ENCODE measurements around the gene MAPK10. TPM values are rescaled to one million over a fixed set of nuclear protein-coding genes. Genes with fewer than 3 reads are reported as not detected.

MAPK10 gene
- total RNA-seq, 1 experiment from 2014 or later, result 0.44 TPM

DNA sequence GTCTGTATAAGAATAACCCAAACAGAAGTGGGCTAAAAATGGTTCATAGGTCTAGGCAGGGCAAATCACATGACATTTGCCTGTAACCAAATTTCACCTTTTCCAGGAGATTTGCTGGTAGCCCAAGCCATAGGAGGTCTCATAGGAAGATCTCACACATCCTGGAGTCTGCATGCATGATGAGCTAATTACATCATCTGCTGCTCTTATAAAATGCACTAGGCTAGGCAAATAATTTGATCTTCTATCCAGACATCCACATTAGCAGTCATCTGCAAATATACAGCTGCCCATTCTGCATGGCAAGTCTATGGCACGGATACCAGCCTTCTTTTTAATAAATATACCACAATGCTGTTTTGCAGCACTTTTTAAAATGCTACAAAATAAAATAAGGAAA, 87.2 kb downstream of the MAPK10 start:
- Histone ChIP-seq H2AFZ (ENCODE audit: low read length) (no peak overlapping the region), H3K36me3 (ENCODE audit: low read depth, low read length) (no peaks in the 10 kb centered on the region), H3K9ac (ENCODE audit: low read length) (no peak overlapping the region), H3K4me1 (ENCODE audit: insufficient read depth, low read length) (no peaks in the 10 kb centered on the region; the same call in 1 of the 2 replicates), H3K4me3 (ENCODE audit: low read length) (no peak overlapping the region), H3K27ac (ENCODE audit: low read length) (no peak overlapping the region), H3K9me2 (replicated peaks; ENCODE audit: low read length) (no peaks in the 10 kb centered on the region), H4K20me1 (ENCODE audit: low read length) (no peaks in the 10 kb centered on the region), H3K79me2 (ENCODE audit: low read length) (no peaks in the 10 kb centered on the region), H3K4me2 (ENCODE audit: low read length) (no peak overlapping the region), H3K27me3 (ENCODE audit: low read length) (no peaks in the 10 kb centered on the region), H3K9me3 (ENCODE audit: low read length) (no peaks in the 10 kb centered on the region), H3F3A (ENCODE audit: low read length, unreplicated experiment) (no peaks in the 10 kb centered on the region)
- no peak for TF ChIP-seq EZH2 (IDR thresholded peaks at IDR 0.05; ENCODE audit: low read length, unreplicated experiment)
- TF ChIP-seq EZH2phosphoT487 (IDR thresholded peaks at IDR 0.05; ENCODE audit: borderline replicate concordance, low read length), result no peak
- TF ChIP-seq, protein P1, sequence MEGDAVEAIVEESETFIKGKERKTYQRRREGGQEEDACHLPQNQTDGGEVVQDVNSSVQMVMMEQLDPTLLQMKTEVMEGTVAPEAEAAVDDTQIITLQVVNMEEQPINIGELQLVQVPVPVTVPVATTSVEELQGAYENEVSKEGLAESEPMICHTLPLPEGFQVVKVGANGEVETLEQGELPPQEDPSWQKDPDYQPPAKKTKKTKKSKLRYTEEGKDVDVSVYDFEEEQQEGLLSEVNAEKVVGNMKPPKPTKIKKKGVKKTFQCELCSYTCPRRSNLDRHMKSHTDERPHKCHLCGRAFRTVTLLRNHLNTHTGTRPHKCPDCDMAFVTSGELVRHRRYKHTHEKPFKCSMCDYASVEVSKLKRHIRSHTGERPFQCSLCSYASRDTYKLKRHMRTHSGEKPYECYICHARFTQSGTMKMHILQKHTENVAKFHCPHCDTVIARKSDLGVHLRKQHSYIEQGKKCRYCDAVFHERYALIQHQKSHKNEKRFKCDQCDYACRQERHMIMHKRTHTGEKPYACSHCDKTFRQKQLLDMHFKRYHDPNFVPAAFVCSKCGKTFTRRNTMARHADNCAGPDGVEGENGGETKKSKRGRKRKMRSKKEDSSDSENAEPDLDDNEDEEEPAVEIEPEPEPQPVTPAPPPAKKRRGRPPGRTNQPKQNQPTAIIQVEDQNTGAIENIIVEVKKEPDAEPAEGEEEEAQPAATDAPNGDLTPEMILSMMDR (conservative IDR thresholded peaks at IDR 0.05; ENCODE audit: low read depth, low read length), result no peak
- BruUV-seq (replicated peaks), result no TSS peak
- ATAC-seq (no peak), DNase-seq (no peak)
- ChIA-PET CTCF (no interaction called here), POLR2A (ENCODE audit: unreplicated experiment) (no interaction called here)
- intact Hi-C loops (cut with micrococcal nuclease), result no loop called here

DNA sequence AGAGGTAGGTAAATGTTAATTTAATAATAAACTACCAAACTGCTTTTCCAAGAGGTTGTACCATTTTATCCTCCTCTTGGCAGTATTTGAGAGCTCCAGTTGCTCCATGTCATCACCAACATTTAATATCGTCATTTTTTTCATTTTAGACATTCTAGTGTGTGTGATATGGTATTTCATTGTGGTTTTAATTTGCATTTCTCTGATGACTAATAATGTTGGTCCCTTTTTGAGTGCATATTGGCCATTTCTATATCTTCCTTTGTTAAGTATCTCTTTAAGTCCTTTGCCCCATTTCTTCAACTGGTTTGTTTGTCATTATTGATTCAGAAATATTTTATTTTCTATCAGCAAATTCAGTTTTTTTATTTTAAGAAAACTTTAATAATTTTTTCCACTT, 88.8 kb downstream of the MAPK10 start:
- H3K79me2 ChIP-seq (ENCODE audit: low read length), result no peaks in the 10 kb centered on the region
- no peak overlapping the region for H3K9ac ChIP-seq (ENCODE audit: low read length)
- H3F3A ChIP-seq (ENCODE audit: low read length, unreplicated experiment), result no peaks in the 10 kb centered on the region
- DNase-seq (no peak), ATAC-seq (no peak)
- no peak overlapping the region for H3K4me3 ChIP-seq (ENCODE audit: low read length)
- no peaks in the 10 kb centered on the region for H3K9me2 ChIP-seq (replicated peaks; ENCODE audit: low read length)
- no peak for TF ChIP-seq EZH2 (IDR thresholded peaks at IDR 0.05; ENCODE audit: low read length, unreplicated experiment)
- TF ChIP-seq EZH2phosphoT487 (IDR thresholded peaks at IDR 0.05; ENCODE audit: borderline replicate concordance, low read length), result no peak
- TF ChIP-seq, protein P1 (conservative IDR thresholded peaks at IDR 0.05; ENCODE audit: low read depth, low read length), result no peak
- no peak overlapping the region for H3K27ac ChIP-seq (ENCODE audit: low read length)
- intact Hi-C loops (cut with micrococcal nuclease), result no loop called here
- POLR2A ChIA-PET (ENCODE audit: unreplicated experiment), result no interaction called here
- no peaks in the 10 kb centered on the region; the same call in 1 of the 2 replicates for H3K4me1 ChIP-seq (ENCODE audit: insufficient read depth, low read length)
- H3K36me3 ChIP-seq (ENCODE audit: low read depth, low read length), result no peaks in the 10 kb centered on the region
- CTCF ChIA-PET, result no interaction called here
- H4K20me1 ChIP-seq (ENCODE audit: low read length), result no peaks in the 10 kb centered on the region
- BruUV-seq (replicated peaks), result no TSS peak
- no peak overlapping the region for H3K4me2 ChIP-seq (ENCODE audit: low read length)
- no peaks in the 10 kb centered on the region for H3K9me3 ChIP-seq (ENCODE audit: low read length)
- H3K27me3 ChIP-seq (ENCODE audit: low read length), result no peaks in the 10 kb centered on the region
- H2AFZ ChIP-seq (ENCODE audit: low read length), result no peak overlapping the region

DNA sequence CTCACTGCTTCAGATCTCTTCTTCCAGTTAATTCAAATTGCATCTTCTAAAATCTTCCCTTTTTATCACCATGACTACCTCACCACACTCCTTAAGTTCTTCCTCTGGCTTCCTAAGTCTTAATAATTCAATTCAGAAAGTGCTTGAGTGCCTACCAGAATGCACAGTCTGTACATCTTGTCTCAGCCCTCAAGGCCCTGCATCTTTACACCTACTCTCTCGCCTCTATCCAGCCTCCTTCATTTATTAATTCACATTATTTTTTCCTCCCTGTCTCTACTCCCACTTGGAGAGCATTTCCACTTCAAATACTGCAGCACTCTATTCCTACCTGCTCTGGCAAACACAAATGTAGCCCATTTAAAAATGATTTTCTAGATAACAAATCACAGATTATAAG, 90.5 kb downstream of the MAPK10 start:
- no peak overlapping the region for H3K4me2 ChIP-seq (ENCODE audit: low read length)
- no peaks in the 10 kb centered on the region for H3K27me3 ChIP-seq (ENCODE audit: low read length)
- H3K79me2 ChIP-seq (ENCODE audit: low read length), result no peaks in the 10 kb centered on the region
- no peak overlapping the region for H3K4me3 ChIP-seq (ENCODE audit: low read length)
- ChIA-PET CTCF (no interaction called here), POLR2A (ENCODE audit: unreplicated experiment) (no interaction called here)
- H3K9me2 ChIP-seq (replicated peaks; ENCODE audit: low read length), result no peaks in the 10 kb centered on the region
- H2AFZ ChIP-seq (ENCODE audit: low read length), result no peak overlapping the region
- no peak overlapping the region for H3K27ac ChIP-seq (ENCODE audit: low read length)
- DNase-seq, result no peak
- no peaks in the 10 kb centered on the region for H3F3A ChIP-seq (ENCODE audit: low read length, unreplicated experiment)
- intact Hi-C loops (cut with micrococcal nuclease), result no loop called here
- H3K9ac ChIP-seq (ENCODE audit: low read length), result no peak overlapping the region
- no peaks in the 10 kb centered on the region for H4K20me1 ChIP-seq (ENCODE audit: low read length)
- H3K9me3 ChIP-seq (ENCODE audit: low read length), result no peaks in the 10 kb centered on the region
- no peak for ATAC-seq
- H3K36me3 ChIP-seq (ENCODE audit: low read depth, low read length), result no peaks in the 10 kb centered on the region
- H3K4me1 ChIP-seq (ENCODE audit: insufficient read depth, low read length), result no peaks in the 10 kb centered on the region
- no TSS peak for BruUV-seq (replicated peaks)
- no peak for TF ChIP-seq EZH2 (IDR thresholded peaks at IDR 0.05; ENCODE audit: low read length, unreplicated experiment)
- no peak for TF ChIP-seq EZH2phosphoT487 (IDR thresholded peaks at IDR 0.05; ENCODE audit: borderline replicate concordance, low read length)
- TF ChIP-seq, protein P1 (conservative IDR thresholded peaks at IDR 0.05; ENCODE audit: low read depth, low read length), result no peak

Measured in PC-3 (cell line).